Skin of body (tissue), 2 donors: ENCODE results near the gene ATXN1. TPM values are rescaled to one million over a fixed set of nuclear protein-coding genes. Genes with fewer than 3 reads are reported as not detected.
A peak's percentile ranks its signal among the peaks of the same experiment; 100 is the strongest.
"Not testable (repeated sequence)": the region's sequence is repeated elsewhere in the genome, so short reads cannot be mapped to it uniquely, and the experiment has no call there.

Experiments used
- DNase-seq: peaks from one replicate; lab custom pipeline; 2025; lab: John Stamatoyannopoulos, UW
- total RNA-seq: library from RNA; depleted of rRNA; stranded (reverse); fragments of >200 nt; gene quantifications from one replicate; pipeline ENCODE4 v1.2.3, GENCODE V29; 2014

The ATXN1 gene
- total RNA-seq, 1 donor from 2014 or later, result 52.6 TPM

DNA sequence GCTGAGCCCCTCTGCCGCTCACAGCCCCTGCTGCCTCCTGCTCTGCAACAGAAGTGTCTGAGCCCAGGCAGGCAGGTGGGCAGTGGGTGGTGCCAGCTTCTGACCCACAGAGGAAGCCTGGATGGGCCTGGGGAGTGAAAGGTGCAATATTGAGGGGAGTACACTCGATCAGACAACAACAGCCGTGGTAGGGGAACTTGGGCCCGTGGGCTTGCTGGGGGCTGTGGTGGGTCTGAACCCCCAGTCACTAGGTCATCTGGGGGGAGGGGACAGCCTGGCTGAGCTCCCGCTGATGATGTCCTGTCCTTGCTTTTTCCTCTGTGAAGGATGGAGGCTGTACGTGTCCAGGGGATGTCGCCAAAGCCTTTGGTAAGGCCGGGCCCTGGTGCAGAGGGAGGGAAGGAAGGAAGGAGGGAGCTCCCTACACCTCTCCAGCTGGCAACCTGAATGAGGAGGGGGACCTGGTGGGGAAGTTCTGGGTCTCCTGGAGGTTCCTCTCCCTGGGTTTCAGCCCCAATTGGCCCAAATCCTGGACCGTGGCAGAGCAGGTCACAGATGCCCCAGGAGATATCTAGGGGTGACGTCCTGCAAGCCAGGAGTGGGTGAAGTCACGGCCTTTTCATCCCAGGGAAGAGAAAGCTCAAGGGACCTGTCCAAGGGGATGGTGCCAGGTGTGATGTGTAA is 475.7 kb downstream of the ATXN1 start:
- no peak for DNase-seq

- no peak for DNase-seq
Measured at GRCh38 chr6:16284472-16284871, 476.8 kb downstream of the ATXN1 start.

DNA sequence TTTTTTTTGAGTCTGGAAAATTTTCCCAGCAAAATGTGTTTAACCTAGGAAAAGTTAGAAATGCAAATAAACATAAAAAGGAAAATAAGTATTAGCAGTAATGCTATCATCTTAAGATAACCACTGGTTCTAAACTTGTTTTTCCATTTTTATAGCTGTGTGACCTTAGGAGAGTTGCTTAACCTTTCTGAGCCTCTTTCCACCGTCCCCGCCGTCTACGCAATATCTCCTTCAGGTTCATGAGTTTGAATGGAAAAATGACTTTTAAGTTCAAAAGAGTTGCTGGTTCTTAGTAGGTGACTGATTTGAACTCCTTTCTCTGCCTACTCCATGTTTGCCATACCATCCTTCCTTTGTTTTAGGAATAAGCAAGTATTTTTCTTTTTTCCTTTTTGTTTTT is 478.9 kb downstream of the ATXN1 start:
- DNase-seq, result no peak

DNA sequence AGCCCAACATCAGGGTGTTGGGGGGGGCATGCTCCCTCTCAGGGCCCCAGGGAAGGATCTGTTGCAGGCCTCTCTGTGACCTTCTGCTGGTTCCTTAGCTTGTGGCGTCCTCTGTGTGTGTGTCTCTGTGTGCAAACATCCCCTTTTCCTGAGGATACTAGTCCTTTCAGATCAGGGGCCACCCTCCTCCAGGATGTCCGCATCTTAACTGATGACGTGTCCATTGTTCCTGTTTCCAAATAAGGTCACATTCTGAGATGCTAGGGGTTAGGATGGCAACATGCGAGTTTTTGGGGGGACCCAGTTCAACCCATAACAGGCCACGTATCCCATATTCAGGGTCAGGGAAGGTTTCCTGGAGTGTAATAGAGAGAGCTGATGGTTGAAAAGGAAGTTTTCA is 482.0 kb downstream of the ATXN1 start:
- DNase-seq, result no peak

- DNase-seq, result no peak
Measured at GRCh38 chr6:16278750-16279149, 482.5 kb downstream of the ATXN1 start.

GRCh38 chr6:16278048-16278724 is 483.1 kb downstream of the ATXN1 start:
- no peak for DNase-seq

DNA sequence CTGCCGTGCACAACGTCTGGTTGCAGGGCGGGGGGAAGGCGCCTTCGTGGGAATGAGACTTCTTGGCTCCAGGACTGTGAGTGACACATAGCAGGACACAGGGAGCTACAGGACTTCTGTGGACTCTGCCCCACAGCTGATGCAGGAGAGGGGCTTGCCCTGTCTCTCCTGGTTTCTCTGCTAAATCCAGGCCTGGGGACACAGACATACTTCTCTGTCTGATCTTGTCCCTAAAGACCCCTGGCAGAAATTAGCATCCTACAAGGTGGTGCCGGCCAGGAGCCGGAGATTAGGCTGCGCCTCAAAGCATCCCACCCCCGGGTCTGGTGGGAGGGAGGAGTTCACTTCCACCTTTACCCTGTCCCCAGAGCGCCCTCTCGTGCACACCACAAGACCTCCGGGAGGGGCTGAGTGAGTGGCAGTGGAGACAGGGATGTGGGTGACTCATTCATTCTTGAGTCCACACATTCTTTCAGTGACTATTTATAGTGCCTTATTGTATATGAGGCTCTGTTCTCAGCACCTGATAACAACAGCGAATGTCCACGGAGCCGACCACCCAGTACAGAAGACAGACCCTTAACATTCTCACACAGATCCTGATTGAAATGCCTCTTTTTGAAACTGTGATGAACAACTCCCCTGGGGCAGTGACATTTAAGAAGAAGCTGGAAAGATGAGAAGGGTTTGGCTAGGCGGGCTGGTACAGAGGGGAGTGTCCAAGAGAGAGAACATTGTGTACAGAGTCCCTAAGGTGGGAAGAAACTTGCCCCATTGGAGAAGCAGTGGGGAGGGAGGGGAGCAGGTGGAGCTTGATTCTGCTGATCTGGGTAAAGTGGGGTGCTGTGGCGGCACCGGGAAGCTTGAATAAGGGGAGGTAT is 483.9 kb downstream of the ATXN1 start:
- peak; percentile 37 for DNase-seq

DNA sequence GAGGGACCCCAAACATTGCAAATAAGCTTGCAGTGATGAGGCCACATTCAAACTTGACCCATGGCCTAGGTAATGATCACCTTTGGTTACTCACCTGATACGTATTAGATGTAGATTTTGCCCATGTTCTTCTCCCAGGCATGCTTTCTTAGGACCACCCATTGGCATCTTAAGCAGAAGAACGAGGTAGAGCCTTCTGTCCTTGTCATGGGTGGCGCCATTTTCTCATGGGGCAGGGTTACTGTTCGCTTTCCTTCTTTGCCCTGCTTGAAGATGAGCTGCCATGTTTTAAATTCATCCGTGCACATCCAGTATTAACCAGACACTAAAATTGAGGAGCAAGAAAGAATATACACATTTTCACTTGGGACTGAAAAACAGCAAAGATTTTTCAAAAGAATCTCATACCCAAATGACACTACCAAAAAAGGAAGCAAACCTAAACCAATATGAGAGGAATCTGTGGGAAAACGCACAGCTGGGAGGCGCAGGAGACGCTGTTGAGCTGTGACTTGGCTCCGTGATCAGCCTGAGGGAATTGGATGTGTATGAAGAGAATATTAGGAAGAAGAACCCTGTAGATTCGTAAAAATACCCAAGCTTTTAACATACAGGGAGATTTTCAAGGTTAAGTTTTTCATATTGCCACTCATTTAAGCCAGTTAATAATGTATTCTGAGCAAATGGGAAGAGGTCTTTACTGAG is 486.2 kb downstream of the ATXN1 start:
- DNase-seq, result no peak

GRCh38 chr6:16274483-16274882 is 486.8 kb downstream of the ATXN1 start:
- DNase-seq, result no peak

GRCh38 chr6:16273256-16273655 is 488.0 kb downstream of the ATXN1 start:
- peak; percentile 24 for DNase-seq

GRCh38 chr6:16272201-16272600 is 489.1 kb downstream of the ATXN1 start:
- no peak for DNase-seq

DNA sequence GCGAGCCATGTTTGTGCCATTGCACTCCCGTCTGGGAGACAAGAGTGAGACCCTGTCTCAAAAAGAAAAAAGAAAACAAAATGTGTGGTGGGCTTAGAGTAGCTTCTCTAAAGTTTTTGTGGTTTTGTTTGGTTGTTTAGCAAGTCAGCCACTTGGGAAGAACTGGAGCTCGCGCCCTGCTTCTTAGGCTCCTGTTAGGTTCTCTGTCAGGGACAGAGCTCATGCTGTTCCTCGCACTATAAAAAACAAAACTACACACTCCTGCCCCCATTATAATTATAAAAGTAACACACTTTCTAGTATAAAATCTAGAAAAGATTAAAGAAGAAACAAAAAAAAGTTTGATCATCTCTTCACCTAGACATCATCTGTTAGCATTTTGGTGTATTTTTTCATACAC is 489.8 kb downstream of the ATXN1 start:
- DNase-seq, result no peak

- no peak for DNase-seq
Measured at GRCh38 chr6:16270178-16270794, 491.0 kb downstream of the ATXN1 start.

DNA sequence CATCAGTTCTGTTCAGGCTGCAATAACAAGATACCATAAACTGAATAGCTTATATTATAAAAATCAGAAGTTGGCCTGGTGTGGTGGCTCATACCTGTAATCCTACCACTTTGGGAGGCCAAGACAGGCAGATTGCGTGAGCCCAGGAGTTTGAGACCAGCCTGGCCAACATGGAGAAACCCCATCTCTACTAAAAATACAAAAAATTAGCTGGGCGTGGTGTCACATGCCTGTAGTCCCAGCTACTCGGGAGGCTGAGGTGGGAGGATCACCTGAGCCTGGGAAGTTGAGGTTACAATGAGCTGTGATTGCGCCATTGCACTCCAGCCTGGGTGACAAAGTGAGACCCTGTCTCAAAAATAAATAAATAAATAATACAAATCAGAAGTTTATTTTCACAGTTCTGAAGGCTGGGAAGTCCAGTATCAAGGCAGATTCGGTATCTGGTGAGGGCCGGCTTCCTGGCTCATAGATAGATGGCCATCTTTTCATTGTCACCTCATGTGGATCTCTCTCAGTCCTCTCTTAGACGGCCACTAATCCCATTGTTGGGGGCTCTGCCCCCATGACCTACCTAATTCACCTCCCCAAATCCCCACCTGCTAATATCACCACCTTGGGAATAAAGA is 491.7 kb downstream of the ATXN1 start:
- DNase-seq, result not testable (repeated sequence)

DNA sequence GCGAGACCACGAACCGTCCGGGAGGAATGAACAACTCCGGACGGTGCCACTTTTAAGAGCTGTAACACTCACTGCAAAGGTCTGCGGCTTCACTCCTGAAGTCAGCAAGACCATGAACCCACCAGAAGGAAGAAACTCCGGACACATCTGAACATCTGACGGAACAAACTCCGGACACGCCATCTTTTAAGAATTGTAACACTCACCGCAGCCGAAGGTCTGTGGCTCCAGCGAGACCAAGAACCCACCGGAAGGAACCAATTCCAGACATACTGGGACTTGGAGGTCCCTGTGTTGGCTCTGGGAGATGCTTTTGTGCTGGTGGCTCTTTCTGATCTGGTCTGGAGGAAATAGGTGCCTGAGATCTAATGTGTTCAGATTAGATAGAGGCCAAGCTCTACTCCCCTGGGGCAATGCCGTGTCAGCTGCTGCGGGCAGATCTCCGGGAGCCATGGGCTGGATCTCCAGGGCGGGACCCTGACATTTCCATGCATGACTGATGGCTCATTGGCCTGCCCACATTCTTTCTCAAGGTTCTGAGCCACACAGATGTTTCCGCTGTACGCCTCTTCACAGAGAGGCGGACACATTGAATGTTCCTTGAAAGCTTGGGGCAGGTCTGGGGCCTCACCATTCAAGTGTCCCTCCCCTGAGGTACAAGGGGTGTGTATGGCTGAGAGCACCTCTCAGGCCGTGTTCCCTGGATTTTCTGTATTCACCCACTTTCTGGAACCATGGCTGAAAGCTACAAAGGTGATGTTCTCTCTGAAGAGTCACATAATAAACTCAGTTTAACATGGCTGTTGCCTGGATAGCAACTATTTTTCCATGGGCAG is 493.6 kb downstream of the ATXN1 start:
- no peak for DNase-seq

DNA sequence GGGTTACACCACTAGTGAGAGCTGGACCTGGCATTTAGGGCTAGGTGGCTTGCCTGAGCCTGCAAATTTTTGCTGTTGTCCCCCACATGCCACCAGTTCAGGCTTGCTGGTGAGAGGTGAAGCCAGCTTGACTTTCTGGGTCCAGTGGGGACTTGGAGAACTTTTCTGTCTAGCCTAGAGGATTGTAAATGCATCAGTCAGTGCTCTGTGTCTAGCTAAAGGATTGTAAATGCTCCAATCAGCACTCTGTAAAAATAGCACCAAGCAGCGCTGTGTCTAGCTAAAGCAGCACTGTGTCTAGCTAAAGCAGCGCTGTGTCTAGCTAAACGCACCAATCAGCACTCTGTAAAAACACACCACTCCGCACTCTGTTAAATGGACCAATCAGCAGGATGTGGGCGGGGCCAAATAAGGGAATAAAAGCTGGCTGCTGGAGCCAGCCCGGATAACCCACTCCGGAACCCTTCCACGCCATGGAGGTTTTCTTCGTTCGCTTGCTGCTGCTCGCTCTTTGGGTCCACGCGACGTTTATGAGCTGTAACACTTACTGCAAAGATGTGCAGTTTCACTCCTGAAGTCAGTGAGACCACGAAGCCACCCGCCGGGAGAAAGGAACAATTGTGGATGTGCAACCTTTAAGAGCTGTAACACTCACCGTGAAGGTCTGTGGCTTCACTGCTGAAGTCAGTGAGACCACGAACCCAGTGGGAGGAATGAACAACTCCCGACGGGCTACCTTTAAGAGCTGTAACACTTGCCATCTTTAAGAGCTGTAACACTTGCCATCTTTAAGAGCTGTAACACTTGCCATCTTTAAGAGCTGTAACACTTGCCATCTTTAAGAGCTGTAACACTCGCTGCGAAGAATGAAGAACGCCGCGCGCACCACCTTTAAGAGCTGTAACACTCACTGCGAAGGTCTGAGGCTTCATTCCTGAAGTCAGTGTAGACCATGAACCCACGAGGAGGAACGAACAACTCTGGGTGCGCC is 495.6 kb downstream of the ATXN1 start:
- DNase-seq, result no peak

DNA sequence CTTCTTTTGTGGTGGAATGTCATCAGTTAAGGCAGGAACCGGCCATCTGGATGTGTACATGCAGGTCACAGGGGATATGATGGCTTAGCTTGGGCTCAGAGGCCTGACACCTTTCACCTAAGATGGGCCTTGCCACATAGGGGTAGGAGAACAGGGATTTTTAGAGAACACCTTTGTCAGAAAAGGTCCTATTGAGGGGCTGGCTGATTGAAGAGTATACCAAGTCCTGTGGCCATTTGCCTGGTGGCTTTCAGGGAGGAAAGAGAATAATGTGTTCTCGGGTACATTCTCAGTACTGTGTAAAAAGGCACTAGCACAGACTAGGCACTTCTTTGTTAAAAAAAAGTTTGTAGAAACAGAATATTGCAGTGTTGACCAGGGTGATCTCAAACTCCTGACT is 496.5 kb downstream of the ATXN1 start:
- no peak for DNase-seq

- not testable (repeated sequence) for DNase-seq
Measured at GRCh38 chr6:16263464-16264099, 497.7 kb downstream of the ATXN1 start.
